ENCODE measurements around the gene AREL1.

Gene AREL1

DNA sequence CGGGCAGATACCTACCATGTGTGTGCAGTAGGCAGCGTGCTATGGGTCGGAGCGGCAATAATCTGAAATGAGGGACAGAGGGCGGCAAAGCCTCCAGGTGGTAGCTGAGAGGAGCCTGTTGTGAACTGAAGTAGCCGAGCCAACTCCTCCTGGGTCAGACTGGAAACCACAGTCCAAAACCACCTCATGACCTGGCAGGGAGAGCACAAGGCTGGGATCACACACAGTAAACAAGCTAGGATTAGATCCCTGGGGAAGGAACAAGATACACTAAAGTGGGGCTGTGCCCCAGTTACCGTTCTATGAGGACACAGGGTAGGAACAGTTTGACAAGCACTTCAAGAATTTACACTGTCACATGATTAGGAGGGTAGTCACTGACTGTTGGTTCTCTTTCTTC, 49.0 kb downstream of the AREL1 start:
- H2BK12ac ChIP-seq (ENCODE audit: low read length) = no peak overlapping the region
- H3K79me1 ChIP-seq (ENCODE audit: low read length) = no peaks in the 10 kb centered on the region
- no peak overlapping the region for H3K18ac ChIP-seq (ENCODE audit: low read length)
- no peak overlapping the region for H2BK120ac ChIP-seq (ENCODE audit: insufficient read depth, low read length, poor library complexity)
- H3K9ac ChIP-seq (ENCODE audit: low read length) = no peak overlapping the region
- WGBS (ENCODE audit: extremely low coverage, insufficient coverage, insufficient read length) = no CpG with 5 or more reads among the region's 7 CpGs
- H4K8ac ChIP-seq (ENCODE audit: low read depth, low read length) = no peak overlapping the region
- no peak overlapping the region for H3K27ac ChIP-seq (ENCODE audit: low read depth, low read length)
- H3K23ac ChIP-seq (ENCODE audit: low read length) = no peak overlapping the region
- H2BK5ac ChIP-seq (ENCODE audit: low read depth, low read length, poor library complexity) = no peak overlapping the region
- no peaks in the 10 kb centered on the region for H3K9me3 ChIP-seq (ENCODE audit: insufficient read depth, low read depth, low read length)
- no peak overlapping the region for H3K4me3 ChIP-seq (ENCODE audit: low read depth, low read length)
- no peak overlapping the region for H3K4ac ChIP-seq (ENCODE audit: low read depth, low read length)
- no peaks in the 10 kb centered on the region for H3K27me3 ChIP-seq (ENCODE audit: insufficient read depth, low read length)
- no peak overlapping the region for H2AK5ac ChIP-seq (ENCODE audit: low read length)
- H4K91ac ChIP-seq (ENCODE audit: low read depth, low read length) = no peak overlapping the region
- no peak overlapping the region for H3K14ac ChIP-seq (ENCODE audit: low read length)
- no peaks in the 10 kb centered on the region for H3K4me1 ChIP-seq (ENCODE audit: control insufficient read depth in 1 of 2, insufficient read depth in 2 of 2, low read length in 2 of 2)
- H2AFZ ChIP-seq (ENCODE audit: insufficient read depth, low read length, poor library complexity) = no peak overlapping the region
- H4K12ac ChIP-seq (ENCODE audit: low read depth, low read length) = no peak overlapping the region
- no peak overlapping the region for H3K4me2 ChIP-seq (ENCODE audit: low read length)
- no peaks in the 10 kb centered on the region for H3K79me2 ChIP-seq (ENCODE audit: control insufficient read depth, insufficient read depth, low read length, poor library complexity)
- peaks cover 19 to 35% of the 10 kb centered on the region in 2 experiments for H3K36me3 ChIP-seq (ENCODE audit: control insufficient read depth in 1 of 2, insufficient read depth in 2 of 2, low read length in 2 of 2)
- DNase-seq = no peak

DNA sequence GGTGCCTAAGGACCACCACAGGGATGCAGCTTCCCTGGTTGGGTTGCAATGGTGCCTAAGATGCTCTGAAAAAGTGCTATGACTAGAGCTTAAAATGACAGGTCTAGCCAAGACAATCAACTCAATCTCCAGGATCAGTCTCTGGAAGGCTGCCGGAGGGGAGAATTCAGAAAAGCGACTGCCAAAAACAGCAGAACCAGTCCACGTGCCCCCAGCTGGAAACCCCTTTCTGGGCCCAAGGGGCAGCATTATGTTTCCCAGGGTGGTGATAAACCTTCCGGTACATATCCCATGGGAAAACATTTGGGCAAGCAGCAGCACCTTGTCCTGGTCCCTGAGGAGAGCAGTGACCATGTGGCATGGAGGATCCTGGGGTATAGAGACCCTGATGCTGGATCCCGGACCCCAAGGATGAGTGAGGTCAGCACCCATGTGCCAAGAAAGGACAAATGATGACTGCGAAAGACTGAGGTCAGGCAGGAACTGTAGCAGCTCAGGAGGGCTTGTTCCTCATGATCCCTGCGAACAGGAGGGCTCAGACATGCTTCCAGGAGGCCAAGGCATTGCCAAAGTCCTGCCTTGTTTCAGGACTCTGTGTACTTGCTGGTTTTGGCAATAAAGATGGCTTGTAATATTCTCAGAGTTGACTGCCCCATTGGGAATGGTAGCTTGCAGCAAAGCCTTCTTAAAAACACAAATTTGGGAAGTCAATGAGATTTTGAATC, 51.0 kb downstream of the AREL1 start:
- Histone ChIP-seq H3K4me2 (ENCODE audit: low read length) (no peak overlapping the region), H2AFZ (ENCODE audit: insufficient read depth, low read length, poor library complexity) (no peak overlapping the region), H3K79me2 (ENCODE audit: control insufficient read depth, insufficient read depth, low read length, poor library complexity) (no peaks in the 10 kb centered on the region), H3K9me3 (ENCODE audit: insufficient read depth, low read depth, low read length) (no peaks in the 10 kb centered on the region), H3K79me1 (ENCODE audit: low read length) (no peaks in the 10 kb centered on the region), H3K36me3 (ENCODE audit: control insufficient read depth in 1 of 2, insufficient read depth in 2 of 2, low read length in 2 of 2) (peaks cover 17 to 28% of the 10 kb centered on the region in 2 experiments), H3K27me3 (ENCODE audit: insufficient read depth, low read length) (no peaks in the 10 kb centered on the region), H3K14ac (ENCODE audit: low read length) (no peak overlapping the region), H4K12ac (ENCODE audit: low read depth, low read length) (no peak overlapping the region), H4K8ac (ENCODE audit: low read depth, low read length) (no peak overlapping the region), H3K4ac (ENCODE audit: low read depth, low read length) (no peak overlapping the region), H2AK5ac (ENCODE audit: low read length) (no peak overlapping the region), H2BK120ac (ENCODE audit: insufficient read depth, low read length, poor library complexity) (no peak overlapping the region), H4K91ac (ENCODE audit: low read depth, low read length) (no peak overlapping the region), H3K18ac (ENCODE audit: low read length) (no peak overlapping the region), H2BK12ac (ENCODE audit: low read length) (no peak overlapping the region), H3K4me3 (ENCODE audit: low read depth, low read length) (no peak overlapping the region), H2BK5ac (ENCODE audit: low read depth, low read length, poor library complexity) (no peak overlapping the region), H3K4me1 (ENCODE audit: control insufficient read depth in 1 of 2, insufficient read depth in 2 of 2, low read length in 2 of 2) (no peaks in the 10 kb centered on the region), H3K9ac (ENCODE audit: low read length) (no peak overlapping the region), H3K23ac (ENCODE audit: low read length) (no peak overlapping the region), H3K27ac (ENCODE audit: low read depth, low read length) (no peak overlapping the region)
- no CpG with 5 or more reads among the region's 7 CpGs for WGBS (ENCODE audit: extremely low coverage, insufficient coverage, insufficient read length)
- no peak for DNase-seq

DNA sequence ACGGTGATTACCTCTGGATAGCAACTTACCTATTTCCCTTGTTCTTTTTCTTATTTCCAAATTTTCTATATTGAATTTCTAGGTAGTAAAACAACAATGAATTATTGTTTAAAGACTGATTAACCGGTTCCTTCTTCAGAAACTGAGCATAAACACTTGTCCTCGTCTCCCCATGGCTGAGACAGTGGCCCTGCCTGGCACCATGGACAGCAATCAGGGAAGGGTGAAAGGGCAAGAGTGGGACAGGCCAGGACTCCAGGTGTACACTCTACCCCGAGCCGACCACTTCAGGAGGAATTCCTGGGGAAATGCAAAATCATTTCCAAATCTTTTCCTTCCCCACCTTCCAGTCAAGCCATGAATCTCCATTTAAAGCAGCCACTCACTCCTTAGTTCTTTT, 52.0 kb downstream of the AREL1 start:
- no peak overlapping the region for H2AFZ ChIP-seq (ENCODE audit: insufficient read depth, low read length, poor library complexity)
- peaks cover 17 to 31% of the 10 kb centered on the region in 2 experiments for H3K36me3 ChIP-seq (ENCODE audit: control insufficient read depth in 1 of 2, insufficient read depth in 2 of 2, low read length in 2 of 2)
- no peak overlapping the region for H2BK12ac ChIP-seq (ENCODE audit: low read length)
- no peak overlapping the region for H3K23ac ChIP-seq (ENCODE audit: low read length)
- no peak overlapping the region for H3K4me2 ChIP-seq (ENCODE audit: low read length)
- H2BK120ac ChIP-seq (ENCODE audit: insufficient read depth, low read length, poor library complexity) = no peak overlapping the region
- no peak overlapping the region for H2BK5ac ChIP-seq (ENCODE audit: low read depth, low read length, poor library complexity)
- no peak overlapping the region for H4K12ac ChIP-seq (ENCODE audit: low read depth, low read length)
- no peaks in the 10 kb centered on the region for H3K4me1 ChIP-seq (ENCODE audit: control insufficient read depth in 1 of 2, insufficient read depth in 2 of 2, low read length in 2 of 2)
- no peak overlapping the region for H3K4me3 ChIP-seq (ENCODE audit: low read depth, low read length)
- H2AK5ac ChIP-seq (ENCODE audit: low read length) = no peak overlapping the region
- H3K79me1 ChIP-seq (ENCODE audit: low read length) = no peaks in the 10 kb centered on the region
- H3K14ac ChIP-seq (ENCODE audit: low read length) = no peak overlapping the region
- H3K18ac ChIP-seq (ENCODE audit: low read length) = no peak overlapping the region
- H3K27me3 ChIP-seq (ENCODE audit: insufficient read depth, low read length) = no peaks in the 10 kb centered on the region
- H3K79me2 ChIP-seq (ENCODE audit: control insufficient read depth, insufficient read depth, low read length, poor library complexity) = no peaks in the 10 kb centered on the region
- no peak overlapping the region for H4K8ac ChIP-seq (ENCODE audit: low read depth, low read length)
- H3K27ac ChIP-seq (ENCODE audit: low read depth, low read length) = no peak overlapping the region
- WGBS (ENCODE audit: extremely low coverage, insufficient coverage, insufficient read length) = no CpG with 5 or more reads among the region's 5 CpGs
- H3K9me3 ChIP-seq (ENCODE audit: insufficient read depth, low read depth, low read length) = no peaks in the 10 kb centered on the region
- no peak overlapping the region for H3K4ac ChIP-seq (ENCODE audit: low read depth, low read length)
- no peak overlapping the region for H4K91ac ChIP-seq (ENCODE audit: low read depth, low read length)
- no peak overlapping the region for H3K9ac ChIP-seq (ENCODE audit: low read length)
- no peak for DNase-seq

DNA sequence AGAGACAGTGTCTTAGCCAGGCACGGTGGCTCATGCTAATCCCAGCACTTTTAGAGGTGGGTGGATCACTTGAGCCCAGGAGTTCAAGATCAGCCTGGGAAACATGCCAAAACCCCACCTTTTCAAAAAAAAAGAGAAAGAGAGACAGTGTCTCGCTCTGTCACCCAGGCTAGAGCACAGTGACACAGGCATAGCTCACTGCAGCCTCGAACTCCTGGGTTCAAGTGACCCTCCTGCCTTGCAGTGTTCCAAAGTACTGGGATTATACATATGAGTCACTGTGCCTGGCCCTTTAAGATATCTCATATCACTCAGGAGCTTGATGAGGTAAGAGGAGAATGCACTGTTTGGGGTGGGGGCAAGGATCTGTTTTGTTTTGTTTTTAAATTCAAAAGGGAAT, 52.7 kb downstream of the AREL1 start:
- H3K4me2 ChIP-seq (ENCODE audit: low read length) = no peak overlapping the region
- no peak overlapping the region for H2BK120ac ChIP-seq (ENCODE audit: insufficient read depth, low read length, poor library complexity)
- H3K9ac ChIP-seq (ENCODE audit: low read length) = no peak overlapping the region
- no peaks in the 10 kb centered on the region for H3K27me3 ChIP-seq (ENCODE audit: insufficient read depth, low read length)
- no peak overlapping the region for H3K4ac ChIP-seq (ENCODE audit: low read depth, low read length)
- no peak overlapping the region for H2BK12ac ChIP-seq (ENCODE audit: low read length)
- no peak overlapping the region for H3K27ac ChIP-seq (ENCODE audit: low read depth, low read length)
- H3K79me1 ChIP-seq (ENCODE audit: low read length) = no peaks in the 10 kb centered on the region
- no peaks in the 10 kb centered on the region for H3K4me1 ChIP-seq (ENCODE audit: control insufficient read depth in 1 of 2, insufficient read depth in 2 of 2, low read length in 2 of 2)
- WGBS (ENCODE audit: extremely low coverage, insufficient coverage, insufficient read length) = no CpG with 5 or more reads among the region's 3 CpGs
- no peak for DNase-seq
- H3K4me3 ChIP-seq (ENCODE audit: low read depth, low read length) = no peak overlapping the region
- H2AFZ ChIP-seq (ENCODE audit: insufficient read depth, low read length, poor library complexity) = no peak overlapping the region
- H3K14ac ChIP-seq (ENCODE audit: low read length) = no peak overlapping the region
- no peaks in the 10 kb centered on the region for H3K9me3 ChIP-seq (ENCODE audit: insufficient read depth, low read depth, low read length)
- H4K91ac ChIP-seq (ENCODE audit: low read depth, low read length) = no peak overlapping the region
- H4K12ac ChIP-seq (ENCODE audit: low read depth, low read length) = no peak overlapping the region
- H2AK5ac ChIP-seq (ENCODE audit: low read length) = no peak overlapping the region
- H3K18ac ChIP-seq (ENCODE audit: low read length) = no peak overlapping the region
- H3K36me3 ChIP-seq (ENCODE audit: control insufficient read depth in 1 of 2, insufficient read depth in 2 of 2, low read length in 2 of 2) = peaks cover 17 to 31% of the 10 kb centered on the region in 2 experiments
- no peaks in the 10 kb centered on the region for H3K79me2 ChIP-seq (ENCODE audit: control insufficient read depth, insufficient read depth, low read length, poor library complexity)
- no peak overlapping the region for H2BK5ac ChIP-seq (ENCODE audit: low read depth, low read length, poor library complexity)
- H4K8ac ChIP-seq (ENCODE audit: low read depth, low read length) = no peak overlapping the region
- no peak overlapping the region for H3K23ac ChIP-seq (ENCODE audit: low read length)

Data from trophoblast cell (in vitro differentiated cells and primary cell).